GM21825 (cell line): ENCODE data around the gene MARS1.
"Not testable (repeated sequence)": the region's sequence is repeated elsewhere in the genome, so short reads cannot be mapped to it uniquely, and the experiment has no call there.

Experiments used
- ATAC-seq: cut with Tn5 transposase; IDR thresholded peaks from one replicate; pipeline ENCODE4 v1.9.1; 2021; ENCODE audit warnings: mild to moderate bottlenecking, moderate library complexity; ENCODE audit not compliant: unreplicated experiment

Gene MARS1

DNA sequence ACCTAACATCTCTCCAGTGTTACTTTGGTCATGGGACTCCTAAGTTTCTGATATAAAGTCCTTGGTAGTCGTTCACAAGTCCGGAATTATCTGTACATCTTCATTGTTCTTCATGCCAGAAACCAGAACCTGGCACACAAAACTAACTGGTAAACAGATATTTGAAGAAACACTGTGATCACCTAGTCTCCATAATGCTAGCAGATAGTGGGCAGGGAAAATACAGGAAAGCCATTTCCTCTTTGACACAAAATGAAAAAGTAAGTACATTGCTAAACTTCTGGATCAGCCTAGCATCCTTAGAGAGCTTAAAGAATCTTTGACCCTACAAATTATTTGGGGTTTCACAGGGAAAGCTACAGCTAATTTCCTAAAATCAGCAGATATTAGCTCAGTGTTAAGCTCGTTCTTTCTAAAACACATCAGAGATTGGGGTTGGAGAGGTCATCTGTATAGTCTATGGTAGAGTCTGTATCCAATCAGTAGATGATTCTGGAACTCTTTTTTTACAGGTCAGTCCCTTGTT, 27.6 kb downstream of the MARS1 start:
- ATAC-seq, result no peak

DNA sequence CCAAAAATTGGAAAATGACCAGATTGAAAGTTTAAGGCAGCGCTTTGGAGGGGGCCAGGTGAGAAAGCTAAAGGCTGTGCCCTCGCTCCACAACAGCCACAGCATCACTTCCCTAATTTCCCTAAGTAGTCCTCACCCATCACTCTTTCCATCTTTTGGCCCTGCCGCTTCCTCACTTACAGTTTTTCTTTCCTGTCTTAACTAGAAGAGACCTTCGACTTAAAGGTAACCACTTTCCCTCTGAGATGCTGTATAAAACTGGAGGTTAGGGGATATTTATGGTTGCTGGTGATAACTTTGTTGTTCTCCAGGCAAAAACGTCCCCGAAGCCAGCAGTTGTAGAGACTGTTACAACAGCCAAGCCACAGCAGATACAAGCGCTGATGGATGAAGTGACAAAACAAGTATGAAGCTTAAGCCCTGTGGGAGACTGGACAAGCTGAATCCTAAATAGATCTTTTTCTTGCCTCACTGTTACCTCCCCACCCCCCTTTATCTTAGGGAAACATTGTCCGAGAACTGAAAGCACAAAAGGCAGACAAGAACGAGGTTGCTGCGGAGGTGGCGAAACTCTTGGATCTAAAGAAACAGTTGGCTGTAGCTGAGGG, 28.2 kb downstream of the MARS1 start:
- ATAC-seq, result no peak

DNA sequence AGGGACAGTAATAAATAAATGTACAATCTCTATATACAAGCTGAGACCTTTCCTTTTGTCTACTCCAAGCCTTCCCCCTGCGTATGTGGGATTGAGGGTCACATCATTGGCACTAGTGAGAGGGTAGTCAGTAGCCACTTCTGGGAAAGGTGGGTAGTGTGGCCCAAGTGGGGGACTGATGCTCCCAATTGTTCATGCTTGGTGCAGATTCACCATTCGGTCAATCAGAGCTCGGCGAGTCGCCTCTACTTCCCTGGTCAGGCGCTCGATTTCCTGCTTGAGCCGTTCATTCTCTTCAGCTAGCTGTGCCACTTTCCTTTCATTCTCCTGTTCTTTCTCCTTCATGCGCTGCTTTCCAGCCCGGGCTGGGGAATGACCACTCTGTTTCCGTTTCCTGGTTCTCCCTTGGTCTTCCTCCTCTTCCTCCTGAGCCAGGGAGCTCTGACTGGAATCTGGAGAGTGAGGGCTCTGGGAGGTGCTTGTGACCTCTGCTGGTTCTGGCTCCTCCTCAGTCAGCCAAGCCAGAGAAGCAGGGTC, 28.8 kb downstream of the MARS1 start:
- ATAC-seq, result no peak

DNA sequence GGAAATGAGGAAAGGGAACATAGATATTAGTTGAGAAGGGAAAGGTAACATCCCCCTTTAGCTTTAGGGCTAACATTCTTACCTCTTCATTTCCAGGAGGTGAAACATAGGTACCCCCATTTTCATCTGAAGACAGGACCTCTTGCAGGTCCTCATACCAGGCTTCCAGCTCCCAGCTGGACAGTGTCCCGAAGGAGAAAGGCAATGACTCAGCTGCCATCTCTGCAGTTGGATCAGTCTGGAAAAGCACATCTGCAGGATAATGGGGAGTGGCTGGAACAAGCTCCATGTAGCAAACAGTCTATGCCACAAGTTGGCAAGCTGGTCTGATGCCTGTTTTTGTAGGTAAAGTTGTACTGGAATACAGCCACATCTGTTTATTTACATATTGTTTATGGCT, 29.3 kb downstream of the MARS1 start:
- no peak for ATAC-seq

DNA sequence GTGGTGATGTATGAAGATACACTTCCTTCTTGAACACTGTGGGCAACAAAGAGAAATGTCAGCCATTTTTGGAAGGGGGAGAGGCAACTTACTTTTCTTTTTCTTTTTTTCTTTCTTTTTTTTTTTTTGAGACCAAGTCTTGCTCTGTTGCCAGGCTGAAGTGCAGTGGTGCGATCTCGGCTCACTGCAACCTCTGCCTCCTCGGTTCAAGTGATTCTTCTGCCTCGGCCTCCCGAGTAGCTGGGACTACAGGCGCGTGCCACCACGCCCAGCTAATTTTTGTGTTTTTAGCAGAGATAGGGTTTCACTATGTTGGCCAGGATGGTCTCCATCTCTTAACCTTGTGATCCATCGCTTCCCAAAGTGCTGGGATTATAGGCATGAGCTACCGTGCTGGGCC, 29.9 kb downstream of the MARS1 start:
- not testable (repeated sequence) for ATAC-seq

DNA sequence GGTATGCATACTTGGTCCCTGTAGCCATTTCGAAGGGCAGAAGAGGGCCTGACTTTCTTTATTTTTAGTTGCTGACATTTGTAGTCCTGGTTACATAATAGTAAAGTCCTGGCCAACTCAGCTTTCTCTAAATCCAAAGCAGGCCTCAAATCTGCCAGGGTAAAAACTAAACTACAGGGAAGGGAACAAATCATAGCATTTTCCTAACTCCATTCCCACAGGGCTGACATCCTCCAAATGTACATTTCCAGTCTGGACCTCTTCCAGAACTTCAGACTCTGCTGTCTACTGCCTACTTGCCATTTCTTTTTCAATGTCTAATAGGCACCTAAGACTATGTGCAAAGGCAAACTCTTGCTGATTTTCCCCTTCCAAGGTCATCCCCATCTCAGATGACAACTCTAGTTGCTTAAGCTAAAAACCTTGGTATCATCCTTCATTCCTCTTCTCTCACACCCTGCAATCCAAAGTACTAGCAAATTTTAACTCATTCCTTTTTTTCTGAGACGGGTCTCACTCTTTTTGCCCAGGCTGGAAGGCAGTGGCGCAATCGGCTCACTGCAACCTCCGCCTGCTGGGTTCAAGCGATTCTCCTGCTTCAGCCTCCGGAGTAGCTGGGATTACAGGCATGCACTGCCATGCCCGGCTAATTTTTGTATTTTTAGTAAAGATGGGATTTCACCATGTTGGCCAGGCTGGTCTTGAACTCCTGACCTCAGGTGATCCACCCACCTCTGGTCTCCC, 30.5 kb downstream of the MARS1 start:
- no peak for ATAC-seq

DNA sequence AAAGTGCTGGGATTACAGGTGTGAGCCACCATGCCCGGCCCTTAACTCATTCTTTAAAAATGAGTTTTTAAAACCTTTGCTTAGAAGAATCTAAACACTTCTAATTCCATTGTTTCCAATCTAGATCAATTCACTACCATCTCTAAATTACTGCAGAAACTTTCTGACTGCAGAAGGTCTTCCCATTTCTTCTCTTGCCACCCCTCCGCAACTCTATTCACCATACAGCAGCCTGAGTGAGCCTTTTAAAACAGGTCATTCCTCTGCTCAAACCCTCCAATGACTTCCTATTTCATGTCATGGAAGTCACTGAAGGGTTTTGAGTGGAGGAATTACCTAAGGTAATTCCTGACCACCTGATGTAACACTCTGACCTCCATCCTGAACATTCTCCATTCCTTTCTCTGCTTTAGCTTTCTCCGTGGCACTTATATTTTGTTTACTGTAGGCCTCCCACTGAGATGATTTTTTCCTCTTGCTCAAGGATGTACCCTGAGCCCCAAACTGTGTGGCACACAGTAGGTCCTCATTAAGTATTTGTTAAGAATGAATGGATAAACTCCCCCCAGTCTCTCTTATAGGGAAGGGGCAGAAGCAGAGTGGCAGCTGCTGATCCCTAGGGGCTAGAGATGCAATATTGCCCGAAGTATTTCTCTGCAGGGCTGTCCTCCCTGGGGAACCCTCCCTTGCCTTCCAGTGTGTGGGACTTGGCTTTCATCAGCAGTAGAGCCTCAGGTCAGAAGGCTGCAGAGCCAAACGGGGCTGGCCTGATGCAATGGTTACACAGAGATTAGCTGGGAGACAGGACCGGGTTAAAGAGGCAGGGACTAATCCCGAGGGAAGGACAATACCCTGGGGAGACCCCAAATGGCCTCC, 31.3 kb downstream of the MARS1 start:
- ATAC-seq, result no peak

DNA sequence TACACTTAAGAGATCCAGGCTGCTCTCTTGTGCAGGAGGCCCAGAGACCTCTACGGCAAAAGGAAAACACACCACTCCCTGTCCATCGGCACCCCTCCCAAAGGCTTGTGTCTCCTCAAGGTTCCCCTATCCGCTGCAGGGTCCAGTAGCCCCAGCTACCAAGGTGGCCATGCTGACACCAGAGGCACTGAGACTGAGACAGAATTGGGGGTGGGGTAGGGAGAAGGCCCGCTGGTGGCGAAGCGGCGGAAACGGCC, 31.9 kb downstream of the MARS1 start:
- no peak for ATAC-seq

DNA sequence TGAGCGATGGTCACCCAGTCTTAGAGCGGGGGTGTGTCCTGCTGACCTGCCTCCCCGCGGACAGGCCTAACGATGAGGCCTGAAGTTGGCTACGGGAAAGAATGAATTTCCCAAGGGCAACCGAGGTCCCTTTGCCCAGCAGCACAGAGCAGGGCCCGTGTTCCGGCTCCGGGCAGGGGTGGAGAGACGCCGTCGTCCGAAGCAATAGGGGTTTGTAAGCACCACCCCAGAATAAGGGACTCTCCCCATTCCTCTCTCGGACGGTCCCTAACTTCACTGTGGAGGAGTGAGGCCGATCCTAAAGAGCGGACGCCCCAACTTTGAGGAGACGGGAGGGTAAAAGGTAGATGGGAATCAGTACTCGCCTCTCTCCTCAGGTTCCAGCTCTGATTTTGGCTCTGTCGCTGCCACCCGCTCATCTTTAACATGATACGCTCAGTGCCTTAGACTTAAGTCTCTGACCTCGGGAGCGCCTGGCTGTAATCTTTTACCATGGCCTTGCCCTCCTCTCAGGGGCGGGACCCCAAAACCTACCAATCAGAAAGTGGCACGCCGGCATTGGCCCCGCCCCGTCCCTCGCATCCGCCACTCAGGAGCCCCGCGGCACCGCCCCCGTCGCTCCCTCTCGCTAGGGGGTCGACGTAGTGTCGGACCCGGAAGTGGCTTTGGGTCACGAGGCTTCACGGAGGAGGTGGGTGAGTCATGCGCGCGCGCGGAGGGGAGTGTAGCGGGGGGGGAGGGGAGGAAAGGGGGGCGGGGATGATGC, 32.4 kb downstream of the MARS1 start, which contains the start of gene DDIT3:
Gene DDIT3, minus strand, starts transcription at position 462 of the 766 bp plus-strand sequence. CDS start 3,108 bp downstream, outside the sequence.
- ATAC-seq, result peak; percentile 67

DNA sequence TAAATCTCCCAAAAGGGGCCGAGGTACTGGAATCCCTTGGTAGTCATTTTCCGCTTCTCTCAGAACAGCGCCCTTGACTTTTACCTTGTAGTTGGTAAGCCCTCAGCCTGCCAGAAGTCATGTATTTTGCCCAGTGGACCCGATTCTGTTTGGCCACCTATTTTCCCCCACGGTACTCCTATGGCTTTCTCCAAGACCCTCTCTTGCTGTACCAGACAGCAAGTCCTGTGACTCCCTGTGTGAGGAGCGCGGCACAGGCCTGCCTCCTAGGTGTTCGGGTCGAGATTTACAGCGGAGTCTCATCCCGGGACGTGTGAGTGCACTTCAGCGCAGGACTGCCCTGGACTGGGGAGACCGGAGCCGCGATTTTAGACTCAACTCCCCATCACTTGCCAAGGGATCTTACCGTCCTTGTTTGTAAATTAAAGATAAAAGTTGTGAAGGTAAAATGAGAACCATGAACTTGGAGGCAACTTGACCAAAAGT, 33.7 kb downstream of the MARS1 start:
- no peak for ATAC-seq

DNA sequence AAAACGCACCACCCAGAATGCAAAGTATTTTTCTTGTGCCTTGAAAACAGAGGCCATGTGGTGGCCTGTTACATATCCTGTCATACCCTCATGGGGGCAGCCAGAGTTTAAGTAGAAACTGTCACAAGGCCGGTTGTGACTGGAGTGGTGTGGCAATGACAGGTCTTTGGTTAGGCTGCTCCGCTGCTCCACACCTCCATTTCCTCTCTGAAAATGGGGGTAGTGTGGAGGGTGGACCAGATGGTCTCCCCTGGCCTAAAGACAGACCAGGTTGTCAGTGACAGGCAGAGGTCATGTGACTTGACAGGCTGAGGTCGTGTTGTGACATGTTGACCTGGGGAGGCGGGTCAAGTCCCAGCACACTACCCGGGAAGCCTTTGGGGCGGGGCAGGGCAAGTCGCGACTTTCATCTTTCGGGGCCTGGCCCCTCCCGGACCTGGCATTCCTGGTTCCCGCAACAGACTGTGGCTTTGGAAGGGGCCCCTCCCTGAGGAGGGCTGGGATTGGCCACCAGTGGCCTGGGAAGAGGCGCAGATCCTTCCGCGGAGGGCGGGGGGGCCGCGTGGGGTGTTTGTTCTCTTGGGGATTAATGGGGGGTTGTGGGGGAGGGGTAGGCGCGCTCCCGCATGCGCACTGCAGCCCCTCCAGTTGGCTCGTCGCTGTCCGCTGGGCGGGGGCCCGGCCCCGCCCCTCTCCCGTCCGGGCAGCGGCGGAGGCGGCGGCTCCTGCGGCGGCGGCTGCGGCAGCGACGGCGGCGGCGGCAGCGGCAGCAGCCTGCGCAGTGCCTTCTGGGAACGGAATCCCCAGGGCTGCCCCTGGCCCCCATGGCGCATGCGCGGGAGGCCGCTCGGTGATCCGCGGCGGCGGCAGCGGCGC, 34.4 kb downstream of the MARS1 start, which contains the start of gene MBD6:
Gene MBD6, plus strand, starts transcription at position 814 of the 876 bp plus-strand sequence. CDS start 1,480 bp downstream, outside the sequence.
- ATAC-seq, result peak; percentile 30

DNA sequence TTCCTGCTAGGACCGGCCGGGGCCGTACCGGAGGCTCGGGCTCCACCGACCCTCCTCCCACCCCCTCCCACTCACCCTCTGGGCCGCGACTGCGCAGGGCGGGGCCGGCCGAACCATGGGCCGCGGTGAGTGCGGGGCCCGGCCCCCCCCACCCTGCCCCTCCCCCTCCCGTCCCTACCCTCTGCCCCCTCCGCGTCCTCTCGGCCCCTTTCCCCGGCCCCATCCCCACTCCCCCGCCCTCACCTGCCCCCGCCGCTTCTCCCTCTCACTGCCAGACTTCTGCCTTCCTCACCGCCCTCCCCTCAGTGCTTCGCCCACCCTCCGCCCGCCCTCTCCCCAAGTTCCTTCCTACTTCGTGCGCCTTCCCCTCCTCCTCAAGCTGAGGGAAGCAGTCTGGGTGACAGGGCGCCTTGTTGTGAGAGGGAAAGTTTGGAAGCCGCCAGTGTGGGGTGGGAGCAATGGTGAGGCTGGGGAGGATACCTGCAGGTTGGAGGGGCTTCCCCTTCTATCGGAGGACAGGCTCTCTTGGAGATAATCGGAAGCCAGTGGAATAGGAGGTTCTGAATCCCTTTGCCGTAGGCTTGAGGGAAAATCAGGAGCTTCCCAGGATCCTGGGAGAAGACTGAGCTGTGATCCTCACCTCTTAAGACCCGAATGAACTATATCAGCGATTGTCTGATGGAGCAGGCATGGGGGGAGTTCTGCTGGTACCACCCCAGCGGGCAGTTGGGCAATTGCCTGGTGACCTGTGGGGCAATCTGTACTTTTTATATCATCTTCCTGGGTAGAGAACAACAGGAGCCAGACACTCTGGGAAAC, 35.2 kb downstream of the MARS1 start:
- no peak for ATAC-seq

DNA sequence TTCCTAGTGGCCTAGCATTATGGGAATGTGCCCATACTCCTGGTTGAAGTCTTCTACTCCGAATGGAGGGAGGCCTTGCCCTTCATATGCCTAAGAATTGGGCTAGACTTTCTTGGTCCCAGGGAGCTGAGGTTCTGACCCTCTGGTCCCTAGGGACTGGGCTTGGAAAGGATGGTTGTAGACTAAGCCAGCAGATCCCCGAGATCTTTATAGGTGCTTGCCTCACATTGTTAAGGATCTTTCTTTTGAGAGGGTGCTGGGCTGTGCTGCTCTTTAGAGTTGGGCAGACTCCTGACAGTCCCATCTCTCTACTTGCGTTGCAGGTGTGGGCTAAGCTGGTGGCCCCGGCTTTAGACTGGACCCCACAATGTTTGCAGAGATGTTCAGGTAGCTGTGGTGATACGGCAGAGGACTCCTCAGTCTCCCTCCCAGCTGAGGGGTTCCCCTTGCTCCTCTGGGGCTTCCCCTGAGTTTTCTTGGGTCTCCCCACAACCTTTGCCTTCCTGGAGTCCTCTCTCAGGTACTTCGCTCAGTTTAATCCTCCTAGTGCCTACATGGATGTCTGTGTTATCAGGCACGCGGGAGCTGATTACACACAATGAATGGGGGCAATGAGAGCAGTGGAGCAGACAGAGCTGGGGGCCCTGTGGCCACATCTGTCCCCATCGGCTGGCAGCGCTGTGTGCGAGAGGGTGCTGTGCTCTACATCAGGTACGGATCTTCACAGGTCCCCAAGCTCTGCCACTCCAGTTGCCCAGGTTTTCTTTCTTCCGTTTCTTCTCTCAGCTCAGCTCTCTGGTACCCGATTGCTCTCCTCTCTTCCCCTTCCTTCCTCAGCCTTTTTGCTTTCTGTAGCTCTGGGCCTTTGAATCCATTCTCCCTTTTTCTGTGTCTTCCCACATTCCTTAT, 36.1 kb downstream of the MARS1 start:
- no peak for ATAC-seq

DNA sequence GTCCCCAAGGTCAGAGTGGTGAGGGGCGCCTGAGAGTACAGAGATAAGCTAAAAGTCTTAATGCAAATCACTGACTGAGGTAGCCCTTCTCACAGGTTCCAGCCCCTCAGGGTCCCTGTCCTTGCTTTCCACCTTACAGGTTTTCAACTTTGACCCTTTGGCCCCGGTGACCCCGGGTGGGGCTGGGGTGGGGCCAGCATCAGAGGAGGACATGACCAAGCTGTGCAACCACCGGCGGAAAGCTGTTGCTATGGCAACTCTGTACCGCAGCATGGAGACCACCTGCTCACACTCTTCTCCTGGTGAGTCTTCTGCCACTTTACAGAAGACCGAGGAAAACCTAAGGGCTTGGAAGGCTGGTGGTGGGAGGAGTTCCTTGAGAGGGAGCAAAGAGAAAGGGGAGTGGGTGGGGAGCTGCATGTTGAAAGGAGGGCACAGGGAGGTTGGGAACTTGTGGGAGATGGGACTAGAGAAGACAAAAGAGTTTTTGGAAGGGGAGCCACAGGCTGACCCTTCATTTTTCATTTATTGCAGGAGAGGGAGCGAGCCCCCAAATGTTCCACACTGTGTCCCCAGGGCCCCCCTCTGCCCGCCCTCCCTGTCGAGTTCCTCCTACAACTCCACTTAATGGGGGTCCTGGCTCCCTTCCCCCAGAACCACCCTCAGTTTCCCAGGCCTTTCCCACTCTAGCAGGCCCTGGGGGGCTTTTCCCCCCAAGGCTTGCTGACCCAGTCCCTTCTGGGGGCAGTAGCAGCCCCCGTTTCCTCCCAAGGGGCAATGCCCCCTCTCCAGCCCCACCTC, 37.1 kb downstream of the MARS1 start:
- no peak for ATAC-seq

DNA sequence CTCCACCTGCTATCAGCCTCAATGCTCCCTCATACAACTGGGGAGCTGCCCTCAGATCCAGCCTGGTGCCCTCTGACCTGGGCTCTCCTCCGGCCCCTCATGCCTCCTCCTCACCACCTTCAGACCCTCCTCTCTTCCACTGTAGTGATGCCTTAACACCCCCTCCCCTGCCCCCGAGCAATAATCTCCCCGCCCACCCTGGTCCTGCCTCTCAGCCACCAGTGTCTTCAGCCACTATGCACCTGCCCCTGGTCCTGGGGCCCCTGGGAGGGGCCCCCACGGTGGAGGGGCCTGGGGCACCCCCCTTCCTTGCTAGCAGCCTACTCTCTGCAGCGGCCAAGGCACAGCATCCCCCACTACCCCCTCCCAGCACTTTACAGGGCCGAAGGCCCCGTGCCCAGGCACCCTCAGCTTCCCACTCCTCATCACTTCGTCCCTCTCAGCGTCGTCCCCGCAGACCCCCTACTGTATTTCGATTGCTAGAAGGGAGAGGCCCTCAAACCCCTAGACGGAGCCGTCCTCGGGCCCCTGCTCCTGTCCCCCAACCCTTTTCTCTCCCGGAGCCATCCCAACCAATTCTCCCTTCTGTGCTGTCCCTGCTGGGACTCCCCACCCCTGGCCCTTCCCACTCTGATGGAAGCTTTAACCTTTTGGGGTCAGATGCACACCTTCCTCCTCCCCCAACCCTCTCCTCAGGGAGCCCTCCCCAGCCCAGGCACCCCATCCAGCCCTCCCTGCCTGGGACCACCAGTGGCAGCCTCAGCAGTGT, 37.9 kb downstream of the MARS1 start:
- no peak for ATAC-seq
